LNCaP clone FGC (cell line): ENCODE results near the gene SYNPR.
A peak's percentile ranks its signal among the peaks of the same experiment; 100 is the strongest.

Experiments used
- DNase-seq: peaks from one replicate; pipeline ENCODE4 v3.0.0-alpha.2; 2011; ENCODE audit warnings: low read depth
- H3K4me3 ChIP-seq: 2 replicates; pipeline ENCODE4 v1.5.1; 2011; ENCODE audit warnings: mild to moderate bottlenecking, low read depth, low read length, control low read depth
- TF ChIP-seq, protein P1 (sequence below): IDR thresholded peaks from 2 replicates; pipeline ENCODE4 v1.5.1; 2012; ENCODE audit warnings: mild to moderate bottlenecking; ENCODE audit not compliant: control insufficient read depth, insufficient read depth; ENCODE audit errors: extremely low read depth

SYNPR gene

DNA sequence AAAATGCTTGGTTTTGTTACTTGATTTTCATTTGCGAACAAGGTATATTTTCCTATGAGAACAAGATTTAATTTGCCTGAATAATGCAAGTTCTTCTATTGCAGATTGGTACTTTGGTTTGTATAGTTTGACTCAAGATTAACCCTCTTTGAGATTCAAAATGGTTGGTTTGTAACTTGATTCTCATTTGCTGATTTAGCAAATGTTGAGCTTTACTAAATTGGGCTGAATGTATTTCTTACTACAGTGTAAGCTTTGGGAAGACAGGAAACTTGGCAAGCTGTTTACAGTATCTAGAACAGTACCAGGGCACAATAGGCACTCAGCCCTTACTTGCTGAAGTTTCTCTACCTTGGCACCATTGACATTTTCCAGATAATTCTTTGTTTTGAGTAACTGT lies 3.7 kb upstream of the SYNPR start:
- TF ChIP-seq, protein P1, sequence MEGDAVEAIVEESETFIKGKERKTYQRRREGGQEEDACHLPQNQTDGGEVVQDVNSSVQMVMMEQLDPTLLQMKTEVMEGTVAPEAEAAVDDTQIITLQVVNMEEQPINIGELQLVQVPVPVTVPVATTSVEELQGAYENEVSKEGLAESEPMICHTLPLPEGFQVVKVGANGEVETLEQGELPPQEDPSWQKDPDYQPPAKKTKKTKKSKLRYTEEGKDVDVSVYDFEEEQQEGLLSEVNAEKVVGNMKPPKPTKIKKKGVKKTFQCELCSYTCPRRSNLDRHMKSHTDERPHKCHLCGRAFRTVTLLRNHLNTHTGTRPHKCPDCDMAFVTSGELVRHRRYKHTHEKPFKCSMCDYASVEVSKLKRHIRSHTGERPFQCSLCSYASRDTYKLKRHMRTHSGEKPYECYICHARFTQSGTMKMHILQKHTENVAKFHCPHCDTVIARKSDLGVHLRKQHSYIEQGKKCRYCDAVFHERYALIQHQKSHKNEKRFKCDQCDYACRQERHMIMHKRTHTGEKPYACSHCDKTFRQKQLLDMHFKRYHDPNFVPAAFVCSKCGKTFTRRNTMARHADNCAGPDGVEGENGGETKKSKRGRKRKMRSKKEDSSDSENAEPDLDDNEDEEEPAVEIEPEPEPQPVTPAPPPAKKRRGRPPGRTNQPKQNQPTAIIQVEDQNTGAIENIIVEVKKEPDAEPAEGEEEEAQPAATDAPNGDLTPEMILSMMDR = no peak
- no peak for DNase-seq
- no peak overlapping the region for H3K4me3 ChIP-seq

DNA sequence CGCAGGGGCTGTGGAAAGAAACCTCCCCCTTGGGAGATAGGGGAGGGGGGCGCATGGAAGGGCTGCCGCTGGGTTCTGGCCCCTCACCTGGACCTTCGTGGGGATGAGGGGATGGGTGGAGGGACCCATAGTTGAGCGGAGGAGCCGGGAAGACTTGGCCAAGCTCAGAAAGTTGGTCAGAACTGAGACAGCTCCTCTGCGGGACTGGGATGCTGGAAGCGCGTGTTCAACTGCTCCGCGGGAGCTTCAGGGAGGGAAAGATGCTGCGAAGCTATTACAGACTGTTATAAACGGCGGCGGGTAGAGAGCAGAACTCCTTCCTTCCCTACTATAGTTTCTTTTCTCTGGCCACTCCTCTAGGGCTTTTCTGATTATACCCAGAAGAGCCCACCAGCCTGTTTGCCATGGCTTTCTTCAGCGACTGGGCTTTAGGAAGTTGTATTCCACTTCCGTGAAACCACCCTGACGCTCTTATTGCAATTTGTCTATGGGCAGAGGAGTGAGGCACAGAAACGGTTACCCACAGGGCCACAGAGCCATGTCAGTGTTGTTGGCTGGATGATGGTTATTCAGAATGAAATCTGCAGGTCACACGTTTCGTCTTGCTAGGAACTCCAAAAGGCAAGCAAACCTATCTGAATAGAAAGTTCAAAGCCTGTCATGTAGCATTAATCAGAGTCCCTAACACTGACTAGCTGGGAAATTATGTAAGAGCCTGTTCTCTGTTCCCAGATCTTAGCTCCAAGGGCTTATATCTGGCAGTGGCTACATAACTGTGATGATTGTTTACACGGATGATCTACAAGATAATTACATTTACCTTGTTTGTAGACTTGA lies 1.1 kb downstream of the SYNPR start:
- no peak for DNase-seq
- TF ChIP-seq, protein P1 = no peak
- H3K4me3 ChIP-seq = no peak overlapping the region

DNA sequence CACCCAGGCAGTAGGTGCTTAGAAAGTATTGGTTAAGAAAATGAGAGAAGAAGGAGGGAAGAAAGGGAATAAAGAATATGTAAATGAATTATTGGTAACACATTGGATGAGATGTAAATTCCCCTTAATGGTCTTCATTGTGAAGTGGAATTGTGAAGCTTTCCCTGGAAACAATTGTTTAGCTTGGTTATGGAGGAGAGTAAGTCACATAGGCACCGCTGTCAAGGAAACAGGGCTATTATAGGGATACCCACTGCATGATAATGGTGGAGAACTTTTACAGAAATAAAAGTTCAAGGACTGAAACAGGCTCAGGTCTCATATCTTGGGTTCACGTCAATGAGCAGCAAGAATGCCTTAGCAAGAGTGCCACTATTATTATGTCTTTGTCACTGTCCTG lies 9.5 kb downstream of the SYNPR start:
- DNase-seq = no peak
- TF ChIP-seq, protein P1 = no peak
- no peak overlapping the region for H3K4me3 ChIP-seq

DNA sequence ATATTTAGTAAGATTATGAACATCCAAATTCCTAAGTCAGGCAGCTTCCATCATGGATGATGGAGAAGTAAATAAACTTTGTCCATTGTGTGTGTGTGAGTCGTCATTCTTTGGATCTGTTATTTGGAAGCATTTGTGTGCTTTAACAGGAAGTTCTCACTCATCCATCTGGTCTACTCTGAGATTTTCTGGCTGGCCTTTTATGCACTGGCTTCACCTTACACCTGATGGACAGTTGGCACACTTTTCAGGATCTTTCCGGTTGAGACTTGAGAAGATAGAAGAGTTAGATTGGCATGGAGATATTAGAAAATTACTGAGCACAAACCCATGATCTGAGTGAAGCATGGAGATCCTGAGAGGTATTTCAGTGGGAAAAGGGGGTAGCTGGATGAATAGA lies 12.6 kb downstream of the SYNPR start:
- TF ChIP-seq, protein P1 = no peak
- no peak for DNase-seq
- H3K4me3 ChIP-seq = no peak overlapping the region

DNA sequence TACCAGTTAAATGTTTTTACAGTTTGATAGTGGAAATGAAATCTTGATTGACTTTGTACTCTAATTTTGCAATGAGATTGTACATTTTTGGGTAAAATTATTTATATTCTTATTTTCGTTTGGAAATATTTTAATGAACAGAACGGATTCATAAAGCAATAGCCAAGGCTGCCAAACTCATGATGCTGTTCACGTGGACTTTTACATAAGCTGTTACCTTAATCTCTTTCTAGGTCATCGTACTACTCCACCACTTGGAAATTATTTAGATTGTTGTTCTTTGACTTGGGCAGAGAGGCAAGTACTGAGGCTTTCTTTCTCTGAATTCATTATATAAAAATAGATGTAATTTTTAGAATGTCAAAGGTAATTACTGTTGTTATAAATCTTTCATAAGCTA lies 16.2 kb downstream of the SYNPR start:
- no peak for DNase-seq
- no peak overlapping the region for H3K4me3 ChIP-seq
- TF ChIP-seq, protein P1 = no peak

DNA sequence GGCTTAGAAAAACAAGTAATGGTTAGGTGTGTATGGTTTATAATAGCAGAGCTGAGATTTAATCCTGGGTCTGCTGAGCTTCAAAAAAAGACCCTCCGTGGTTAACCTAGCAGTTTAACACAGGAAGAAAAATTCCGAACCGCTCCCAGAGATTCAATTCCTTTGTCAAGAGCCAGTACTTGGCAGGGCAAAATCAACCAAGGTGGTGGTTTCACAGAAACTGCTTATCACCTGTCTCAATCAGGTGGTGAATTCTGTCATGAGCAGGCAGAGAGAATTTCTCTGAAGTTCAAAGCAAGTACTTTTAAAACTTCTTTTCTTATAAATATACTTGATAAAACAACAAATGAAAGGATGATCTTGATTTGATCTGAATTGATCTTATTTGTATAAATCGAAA lies 17.2 kb downstream of the SYNPR start:
- no peak overlapping the region for H3K4me3 ChIP-seq
- DNase-seq = no peak
- TF ChIP-seq, protein P1 = no peak

DNA sequence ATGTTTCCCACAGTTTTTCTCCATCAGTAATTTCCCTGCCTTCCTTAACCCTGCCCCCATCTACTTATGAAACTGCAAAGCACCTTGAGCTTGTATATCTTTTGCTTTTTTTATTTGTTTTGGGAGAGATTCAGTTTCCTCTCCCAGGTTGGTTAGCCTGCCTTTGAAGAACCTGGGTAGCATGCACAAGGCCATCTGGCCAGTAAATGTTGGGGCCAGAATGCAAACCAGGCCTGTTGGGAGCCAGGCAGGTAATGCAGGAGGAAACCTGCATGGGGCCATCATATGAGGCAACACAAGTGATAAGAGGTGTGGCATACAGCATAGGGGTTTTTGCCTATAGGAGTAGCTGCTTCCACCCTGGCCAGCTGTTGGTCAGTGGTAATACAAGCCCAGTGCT lies 17.7 kb downstream of the SYNPR start:
- no peak overlapping the region for H3K4me3 ChIP-seq
- DNase-seq = peak; percentile 6
- TF ChIP-seq, protein P1 = no peak
